GM19438 (cell line): Measurements from ENCODE around the gene RAB11FIP4.

Experiments
- ATAC-seq: cut with Tn5 transposase; IDR thresholded peaks from one replicate; pipeline ENCODE4 v1.9.1; 2021; ENCODE audit warnings: low read depth; ENCODE audit not compliant: unreplicated experiment

RAB11FIP4 gene

DNA sequence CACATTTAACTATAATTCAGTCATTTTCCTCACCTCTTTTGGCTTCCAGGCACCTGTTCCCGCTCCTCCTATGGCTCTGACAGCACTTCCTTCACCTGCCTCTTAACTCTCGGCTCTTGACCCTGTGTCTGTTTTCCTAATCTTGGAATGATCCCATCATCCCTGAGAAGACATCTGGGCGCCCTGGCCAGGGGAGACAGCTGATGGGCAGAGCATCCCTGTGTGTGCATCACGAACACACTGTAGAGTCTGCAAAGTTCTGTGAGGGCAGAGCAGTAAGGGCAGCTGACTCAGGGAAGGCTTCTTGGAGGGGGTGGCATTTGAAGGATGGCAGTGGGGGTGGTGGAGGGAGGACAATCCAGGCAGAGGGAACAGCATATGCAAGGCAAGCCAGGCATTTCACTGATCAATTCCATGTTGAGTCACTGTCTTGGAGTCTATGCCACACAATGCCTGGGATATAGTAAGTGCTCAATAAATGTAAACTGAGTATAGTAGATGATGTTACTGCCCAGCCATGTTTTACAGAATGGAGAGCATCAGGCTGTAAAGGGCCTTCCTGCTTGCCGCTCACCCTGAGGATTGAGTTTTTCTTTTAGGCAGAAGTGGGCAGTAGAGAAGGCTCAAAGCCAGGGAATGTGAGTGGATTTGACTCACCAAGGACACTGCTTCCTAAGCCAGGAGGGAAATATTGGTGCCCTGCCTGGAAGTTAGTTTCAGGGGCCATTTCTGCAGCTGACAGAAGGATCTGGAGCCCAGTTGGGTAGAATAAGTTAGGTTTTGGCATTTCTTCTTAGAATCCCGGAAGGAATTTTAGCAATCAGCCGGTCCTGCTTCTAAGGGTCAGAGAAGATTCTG, 5.8 kb upstream of the RAB11FIP4 start:
- ATAC-seq, result no peak

- no peak for ATAC-seq
Observed at GRCh38 chr17:31386542-31387075, 4.9 kb upstream of the RAB11FIP4 start.

DNA sequence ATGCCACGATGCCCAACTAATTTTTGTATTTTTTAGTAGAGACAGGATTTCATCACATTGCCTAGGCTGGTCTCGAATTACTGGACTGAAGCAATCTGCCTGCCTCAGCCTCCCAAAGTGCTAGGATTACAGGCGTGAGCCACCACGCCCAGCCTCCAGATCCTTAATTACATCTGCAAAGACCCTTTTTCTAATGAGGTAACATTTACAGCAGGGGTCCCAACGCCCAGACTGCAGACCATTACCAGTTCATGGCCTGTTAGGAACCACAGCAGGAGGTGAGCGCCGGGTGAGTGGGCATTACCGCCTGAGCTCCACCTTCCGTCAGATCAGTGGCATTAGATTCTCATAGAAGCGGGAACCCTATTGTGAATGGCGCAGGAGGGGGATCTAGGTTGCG, 4.0 kb upstream of the RAB11FIP4 start:
- no peak for ATAC-seq

- no peak for ATAC-seq
Observed at GRCh38 chr17:31388351-31388750, 3.1 kb upstream of the RAB11FIP4 start.

DNA sequence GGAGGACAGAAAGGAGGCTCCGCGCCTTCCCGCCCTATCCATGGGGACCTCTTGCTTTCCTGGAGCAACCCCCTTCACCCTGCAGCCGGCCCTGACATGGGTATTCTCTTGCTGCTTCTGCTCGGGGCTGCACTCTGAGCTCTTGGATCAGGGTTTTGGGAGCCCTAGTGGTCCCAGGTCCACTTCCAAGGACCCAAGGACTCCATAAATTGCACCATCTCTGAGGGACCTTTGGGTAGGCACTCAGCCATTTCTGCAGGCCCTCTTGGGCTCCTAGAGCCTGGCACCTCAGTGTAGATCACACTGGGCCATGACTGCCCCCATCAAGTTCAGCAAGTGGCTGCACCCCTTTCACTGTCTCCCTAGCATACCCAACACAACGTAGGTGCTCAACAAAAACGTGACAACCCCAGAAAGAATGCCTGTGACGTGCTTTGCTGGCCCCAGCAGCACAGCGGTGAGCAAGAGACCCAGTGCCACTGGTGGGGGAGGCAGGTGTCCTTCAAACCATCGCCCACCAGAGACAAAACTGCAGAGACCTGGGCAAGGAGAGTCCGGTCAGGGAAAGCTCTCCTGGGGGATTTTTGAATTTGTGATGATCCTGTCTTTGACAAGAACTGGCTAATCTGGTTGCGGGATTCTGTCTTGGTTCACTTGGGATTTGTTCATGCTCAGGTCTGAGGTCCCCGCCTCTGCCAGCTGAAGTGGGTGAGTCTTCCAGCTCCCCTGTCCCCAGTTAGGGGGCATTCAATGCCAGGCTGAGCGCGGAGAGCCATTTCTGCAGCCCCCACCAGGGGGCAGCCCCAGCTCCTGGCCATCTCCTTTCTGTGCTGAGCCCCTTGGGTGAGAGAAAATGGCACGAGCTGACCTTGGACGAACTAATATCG, 2.5 kb upstream of the RAB11FIP4 start:
- no peak for ATAC-seq

DNA sequence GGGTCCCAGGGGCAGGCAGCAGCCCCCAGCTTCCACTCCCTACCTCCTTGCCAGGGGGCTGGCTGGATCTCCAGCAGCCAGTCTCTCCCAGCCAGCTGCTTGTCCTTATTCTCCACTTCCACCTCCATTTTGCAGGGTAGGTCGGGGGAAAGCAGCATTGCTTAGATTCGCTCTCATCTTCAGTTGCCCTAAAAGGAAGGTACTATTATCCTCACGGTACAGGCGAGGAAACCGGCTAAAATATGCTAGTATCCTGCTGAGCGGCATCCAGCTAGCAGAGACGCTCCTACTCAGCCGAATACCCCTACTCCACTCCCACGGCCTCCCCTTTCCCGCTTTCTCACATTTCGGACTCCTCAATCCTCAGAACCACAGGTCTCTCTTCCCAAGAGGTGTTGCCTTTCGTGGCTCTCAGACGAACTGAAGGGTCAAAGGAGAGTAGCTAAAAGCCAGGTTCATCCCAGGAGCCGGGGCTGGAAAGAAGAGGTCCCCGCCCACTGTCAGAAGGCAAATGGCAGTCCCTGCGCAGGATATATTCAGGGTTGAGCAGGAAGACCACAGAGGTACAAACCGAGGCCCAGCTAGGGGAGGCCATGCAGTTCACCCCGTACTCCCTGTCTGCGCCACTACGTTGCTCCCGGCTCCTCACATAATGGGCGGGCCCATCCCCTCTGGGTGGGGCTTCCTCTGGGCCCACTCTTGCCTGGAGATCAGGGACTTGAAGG, 1.7 kb upstream of the RAB11FIP4 start:
- no peak for ATAC-seq

GRCh38 chr17:31390426-31390747, 1.1 kb upstream of the RAB11FIP4 start:
- ATAC-seq, result no peak

GRCh38 chr17:31390748-31391495, 553 bp upstream of the RAB11FIP4 start:
- no peak for ATAC-seq

DNA sequence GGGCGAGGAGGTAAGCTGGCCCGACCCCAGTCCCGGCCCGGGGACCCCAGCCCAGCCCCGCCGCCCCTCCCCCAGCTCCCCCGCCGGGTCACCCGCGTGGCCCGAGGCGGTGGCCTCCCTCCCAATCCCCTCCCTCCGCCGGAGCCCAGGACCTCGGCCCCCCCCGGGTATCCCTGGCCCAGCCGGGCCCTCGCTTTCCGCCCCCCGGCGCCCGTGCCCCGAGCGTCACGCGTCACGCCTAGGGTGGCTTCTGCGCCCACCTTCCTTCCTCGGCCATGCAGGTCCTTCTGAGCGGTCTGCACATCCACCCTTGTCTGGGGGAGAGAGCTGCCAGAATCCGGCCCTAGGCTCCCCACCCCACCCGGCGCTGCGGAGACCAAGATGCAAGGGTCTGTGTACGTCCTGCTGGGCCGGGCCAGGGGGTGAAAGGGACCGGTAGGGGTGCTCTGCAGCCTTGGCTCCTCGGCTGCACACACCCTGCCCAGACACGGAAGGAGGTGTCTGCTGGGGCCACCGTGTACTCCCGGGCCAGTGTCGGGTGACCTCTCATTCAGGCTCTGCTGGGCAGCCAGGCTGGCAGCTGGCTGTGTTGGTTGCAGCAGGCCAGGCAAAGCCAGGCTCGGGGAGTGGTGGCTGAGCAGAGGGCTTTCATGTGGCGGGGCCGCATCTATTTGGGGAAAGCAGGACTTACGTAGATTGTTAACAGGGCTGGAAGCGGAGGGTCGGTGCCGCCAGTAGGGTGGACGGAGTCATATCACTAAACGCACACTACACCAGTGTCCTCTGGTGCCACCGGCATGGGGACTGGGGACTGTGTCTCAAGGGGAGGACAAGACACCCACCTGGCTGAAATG, 754 bp downstream of the RAB11FIP4 start:
- no peak for ATAC-seq

DNA sequence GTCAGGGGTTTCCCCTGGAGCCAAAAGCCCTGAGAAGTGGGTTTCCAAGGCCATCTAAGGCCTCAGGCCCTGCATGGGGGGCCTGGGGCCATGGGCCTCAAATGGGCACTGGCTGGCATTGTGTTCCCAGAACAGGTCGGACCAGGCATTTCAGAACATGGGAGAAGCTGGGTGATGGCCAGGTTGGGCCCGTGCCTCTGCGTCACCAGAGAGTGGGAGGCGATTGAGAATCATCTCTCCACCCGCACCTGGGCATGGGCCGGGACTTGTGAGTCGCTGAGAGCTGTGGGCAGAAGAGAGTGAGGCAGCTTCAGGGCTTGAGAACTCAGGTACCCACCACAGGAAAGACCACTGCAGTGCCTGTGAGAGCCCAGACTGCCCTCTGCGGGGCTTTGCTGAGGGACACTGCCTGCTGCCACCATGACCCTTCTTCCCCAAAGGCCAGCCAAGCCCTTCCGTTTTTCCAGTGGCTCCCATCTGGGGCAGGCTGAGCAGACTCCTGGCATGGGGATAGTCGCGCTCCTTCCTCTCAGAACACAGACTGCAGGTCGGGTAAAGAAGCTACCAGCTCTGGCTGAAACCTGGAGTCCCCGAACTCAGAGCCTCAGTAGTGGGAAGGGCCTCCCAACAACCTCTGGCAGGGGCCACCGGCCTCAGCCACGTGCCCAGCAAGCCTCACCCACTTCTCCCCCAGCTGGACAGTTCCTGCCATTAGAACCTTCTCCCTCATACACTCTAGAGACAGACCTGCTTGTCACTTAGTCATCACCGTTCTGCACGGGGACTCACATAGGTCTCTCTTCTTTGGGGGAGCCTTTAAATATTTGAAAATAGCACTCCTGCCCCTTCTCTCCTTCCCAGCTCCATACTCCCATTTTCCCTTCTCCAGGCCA, 1.6 kb downstream of the RAB11FIP4 start:
- no peak for ATAC-seq

DNA sequence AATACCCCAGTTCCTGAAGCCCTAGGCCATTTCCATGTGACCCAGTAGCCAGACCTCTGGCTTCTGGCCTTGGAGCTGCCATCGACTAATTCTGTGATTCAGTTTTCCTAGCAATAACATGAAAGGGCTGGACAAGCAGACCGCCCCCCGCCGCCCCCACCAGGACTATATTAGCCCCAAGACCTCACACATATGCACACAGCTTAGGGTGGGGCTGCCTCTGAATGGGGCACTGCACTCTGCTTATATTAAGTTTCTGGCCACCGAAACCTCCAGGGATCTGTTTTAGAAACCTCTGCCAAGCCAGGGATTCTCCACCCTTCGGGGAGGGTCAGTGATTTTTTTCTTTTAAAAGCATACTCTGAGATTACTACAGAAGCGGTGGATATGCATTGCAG, 2.3 kb downstream of the RAB11FIP4 start:
- ATAC-seq, result no peak

- no peak for ATAC-seq
Observed at GRCh38 chr17:31394544-31394943, 3.1 kb downstream of the RAB11FIP4 start.

DNA sequence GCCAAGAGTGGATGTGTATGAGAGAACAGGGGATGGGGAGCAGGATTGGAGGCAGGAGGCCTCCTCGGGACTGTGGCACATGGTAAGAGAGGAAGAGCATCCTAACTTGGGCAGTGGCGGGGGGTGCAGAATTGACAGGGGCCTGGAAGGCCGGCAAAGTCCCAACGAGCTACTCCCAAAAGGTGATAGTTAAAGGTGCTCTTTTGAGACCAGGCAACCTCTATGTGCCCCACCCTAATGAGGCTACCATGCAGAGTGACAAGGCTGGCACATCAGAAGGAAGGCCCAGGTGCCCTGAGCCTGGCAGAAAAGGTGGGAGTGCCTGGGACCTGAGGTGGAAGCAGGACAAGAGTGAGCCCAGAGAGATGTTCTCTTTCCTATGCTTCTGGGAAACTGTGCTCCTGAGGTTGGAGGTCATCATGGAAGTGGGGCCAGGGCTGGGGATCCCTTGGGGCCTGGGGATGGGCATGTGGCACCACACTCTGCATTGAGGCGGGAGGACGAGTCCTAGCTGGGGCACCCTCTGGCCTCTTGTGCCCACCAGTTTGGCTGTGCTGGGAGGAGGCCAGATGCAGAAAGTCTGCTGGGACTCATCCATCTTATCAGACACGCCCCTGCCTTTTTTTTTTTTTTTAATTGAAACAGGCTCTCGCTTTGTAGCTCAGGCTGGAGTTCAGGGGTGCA, 5.9 kb downstream of the RAB11FIP4 start:
- ATAC-seq, result no peak

GRCh38 chr17:31398381-31399311, 7.2 kb downstream of the RAB11FIP4 start:
- ATAC-seq, result no peak

DNA sequence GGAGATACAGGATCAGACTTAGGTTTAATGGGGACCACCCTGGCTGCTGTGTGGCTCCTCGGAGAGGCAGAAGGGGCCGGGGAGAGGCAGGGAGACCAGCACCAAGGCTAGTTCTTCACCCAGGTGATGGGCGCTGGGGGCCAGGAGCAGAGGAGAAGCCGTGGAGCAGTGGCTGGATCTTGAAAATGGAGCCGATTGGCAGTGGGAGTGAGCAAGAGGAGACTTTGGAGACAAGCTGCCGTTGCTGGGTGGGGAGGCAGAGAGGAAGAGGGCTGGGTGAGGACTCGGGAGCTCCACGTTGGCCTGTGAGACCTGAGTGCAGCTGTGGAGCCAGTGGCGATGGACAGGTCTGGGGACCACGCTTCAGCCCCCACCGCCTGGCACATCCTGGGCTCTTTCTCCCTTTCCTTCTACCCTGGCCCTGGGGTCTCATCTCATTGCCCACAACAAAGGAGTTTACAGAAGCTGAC, 9.0 kb downstream of the RAB11FIP4 start:
- ATAC-seq, result no peak

- no peak for ATAC-seq
Observed at GRCh38 chr17:31401456-31402254, 10.2 kb downstream of the RAB11FIP4 start.
